NB4 (cell line): ENCODE results near the gene CHKA.

Source experiments
- CTCF ChIP-seq: IDR thresholded peaks from one replicate; pipeline ENCODE4 v1.5.1; 2012; ENCODE audit warnings: low read depth, low read length
- POLR2A ChIP-seq: IDR thresholded peaks from 2 replicates; pipeline ENCODE4 v1.6.1; 2011; ENCODE audit warnings: mild to moderate bottlenecking; ENCODE audit not compliant: insufficient read length; ENCODE audit errors: extremely low read depth

GRCh38 chr11:68048681-68049508, 72.3 kb downstream of the CHKA start:
- no peak for TF ChIP-seq CTCF
- TF ChIP-seq POLR2A = no peak
